ENCODE data around the gene ARL6IP5.

The ARL6IP5 gene

GRCh38 chr3:69085833-69086722 lies 1.3 kb downstream of the ARL6IP5 start:
- DNase-seq, result peak; percentile 56 to 59

GRCh38 chr3:69087030-69087791 lies 2.5 kb downstream of the ARL6IP5 start:
- DNase-seq, result no peak

- no peak for DNase-seq
Measured at GRCh38 chr3:69088063-69088462, 3.3 kb downstream of the ARL6IP5 start.

GRCh38 chr3:69090021-69090420 lies 5.3 kb downstream of the ARL6IP5 start:
- no peak for DNase-seq

GRCh38 chr3:69091389-69092029 lies 6.8 kb downstream of the ARL6IP5 start:
- no peak for DNase-seq

GRCh38 chr3:69092030-69092516 lies 7.3 kb downstream of the ARL6IP5 start:
- peak in 1 of 2 donors; percentile 51 for DNase-seq

GRCh38 chr3:69094467-69095205 lies 9.9 kb downstream of the ARL6IP5 start:
- DNase-seq, result no peak

GRCh38 chr3:69095636-69096035 lies 10.9 kb downstream of the ARL6IP5 start:
- no peak for DNase-seq

GRCh38 chr3:69096299-69096698 lies 11.6 kb downstream of the ARL6IP5 start:
- no peak for DNase-seq

GRCh38 chr3:69097407-69098086 lies 12.8 kb downstream of the ARL6IP5 start:
- DNase-seq, result no peak

GRCh38 chr3:69099576-69099975 lies 14.8 kb downstream of the ARL6IP5 start:
- DNase-seq, result no peak

- no peak for DNase-seq
Measured at GRCh38 chr3:69102384-69102783, 17.6 kb downstream of the ARL6IP5 start.

GRCh38 chr3:69103123-69103522 lies 18.4 kb downstream of the ARL6IP5 start:
- no peak for DNase-seq

- no peak for DNase-seq
Measured at GRCh38 chr3:69104586-69104985, 19.8 kb downstream of the ARL6IP5 start.

- no peak for DNase-seq
Measured at GRCh38 chr3:69105320-69105719, 20.6 kb downstream of the ARL6IP5 start.

GRCh38 chr3:69107841-69108240 lies 23.1 kb downstream of the ARL6IP5 start:
- no peak for DNase-seq

- DNase-seq, result no peak
Measured at GRCh38 chr3:69108811-69109210, 24.1 kb downstream of the ARL6IP5 start.

- DNase-seq, result no peak
Measured at GRCh38 chr3:69110941-69111546, 26.3 kb downstream of the ARL6IP5 start.

GRCh38 chr3:69113536-69113935 lies 28.8 kb downstream of the ARL6IP5 start:
- no peak for DNase-seq

GRCh38 chr3:69115731-69116130 lies 31.0 kb downstream of the ARL6IP5 start:
- DNase-seq, result no peak

- DNase-seq, result no peak
Measured at GRCh38 chr3:69116162-69116561, 31.4 kb downstream of the ARL6IP5 start.

- DNase-seq, result no peak
Measured at GRCh38 chr3:69116897-69117296, 32.2 kb downstream of the ARL6IP5 start.

Data from CD4-positive, alpha-beta T cell treated with Interleukin-1 beta for 1 hour (primary cell).